ENCODE measurements around the gene PRKCB. TPM values are rescaled to one million over a fixed set of nuclear protein-coding genes. Genes with fewer than 3 reads are reported as not detected.

PRKCB gene
- total and polyA plus RNA-seq, 2 experiments from 2014 or later, result 3.7 to 16.4 TPM

- no peak overlapping the region for H3K27ac ChIP-seq (ENCODE audit: low read depth)
- H3K9me2 ChIP-seq (ENCODE audit: insufficient read depth), result peaks cover 20% of the 10 kb centered on the region; the same call in 1 of the 2 replicates
- H3K36me3 ChIP-seq (ENCODE audit: insufficient read depth), result no peaks in the 10 kb centered on the region
- no peaks in the 10 kb centered on the region for H3K27me3 ChIP-seq (ENCODE audit: insufficient read depth)
- H3K4me2 ChIP-seq, result no peak overlapping the region
- no peaks in the 10 kb centered on the region for H4K20me1 ChIP-seq (replicated peaks; ENCODE audit: insufficient read depth)
- DNase-seq (ENCODE audit: low spot score), result no peak
- TF ChIP-seq NANOG (IDR thresholded peaks at IDR 0.05; ENCODE audit: borderline replicate concordance) (no peak), EZH2 (IDR thresholded peaks at IDR 0.05; ENCODE audit: low read depth, unreplicated experiment) (no peak), ZNF331 (CRISPR knock-in tag; IDR thresholded peaks at IDR 0.05; ENCODE audit: low read depth) (no peak), ZNF114 (CRISPR knock-in tag; IDR thresholded peaks at IDR 0.05) (no peak), CTCF (conservative IDR thresholded peaks at IDR 0.05; ENCODE audit: low read depth in 2 of 2) (no peak), REST (IDR thresholded peaks at IDR 0.05; ENCODE audit: unreplicated experiment) (no peak), STAT1 (IDR thresholded peaks at IDR 0.05; ENCODE audit: unreplicated experiment) (no peak), ETS1 (IDR thresholded peaks at IDR 0.05) (no peak), POLR2AphosphoS5 (IDR thresholded peaks at IDR 0.05; ENCODE audit: low read depth) (no peak), JUNB (IDR thresholded peaks at IDR 0.05; ENCODE audit: unreplicated experiment) (no peak), ZNF462 (CRISPR knock-in tag; IDR thresholded peaks at IDR 0.05) (no peak), CREB1 (CRISPR knock-in tag; IDR thresholded peaks at IDR 0.05; ENCODE audit: low read depth) (no peak), EZH2phosphoT487 (IDR thresholded peaks at IDR 0.05; ENCODE audit: unreplicated experiment) (no peak)
- H3K9me3 Mint-ChIP-seq, result no peaks in the 10 kb centered on the region
- no peak overlapping the region for H3K27ac Mint-ChIP-seq
- H3K4me1 Mint-ChIP-seq, result peaks cover 9% of the 10 kb centered on the region
- H3K27me3 Mint-ChIP-seq (ENCODE audit: insufficient read depth, low read depth, poor library complexity), result peaks cover 2% of the 10 kb centered on the region
- no peak overlapping the region for H2AFZ ChIP-seq
- no peaks in the 10 kb centered on the region; the same call in 2 of the 3 replicates for H3K36me3 Mint-ChIP-seq (ENCODE audit: low read depth)
- no peak for ATAC-seq
- H3K4me1 ChIP-seq (ENCODE audit: insufficient read depth), result peaks cover 6% of the 10 kb centered on the region
- H3K4me3 ChIP-seq, result no peak overlapping the region
- H3K4me3 Mint-ChIP-seq, result no peak overlapping the region
- no peaks in the 10 kb centered on the region for H3F3A ChIP-seq (replicated peaks; ENCODE audit: low read depth)
- H3K79me2 ChIP-seq (replicated peaks; ENCODE audit: insufficient read depth), result no peaks in the 10 kb centered on the region
Measured at GRCh38 chr16:24156777-24157176, 321.0 kb downstream of the PRKCB start.
